K562 (cell line): Measurements from ENCODE around the gene ITGB6. TPM values are rescaled to one million over a fixed set of nuclear protein-coding genes. Genes with fewer than 3 reads are reported as not detected.
A peak's percentile ranks its signal among the peaks of the same experiment; 100 is the strongest.

Experiments used
- ATAC-seq: fragments of 200-7000 bp; cut with Tn5 transposase; 3 replicates; pipeline ENCODE4 v1.9.1; 2020; ENCODE audit warnings: moderate library complexity
- BruUV-seq: library from RNA; stranded (reverse); fragments of 400-500 nt; replicated peaks from 2 replicates; lab custom pipeline; 2021; lab: Mats Ljungman, UMichigan
- CTCF ChIA-PET: fragments of 300-600 bp; formaldehyde crosslinking; extraction: SDS; loops from one replicate; lab custom pipeline; 2021; ENCODE audit warnings: low intra/inter-chr PET ratio; lab: Yijun Ruan, JAX
- POLR2A ChIA-PET: fragments of 300-600, 350-650 bp; sonication (Branson Sonifier 250); formaldehyde crosslinking; extraction: SDS; loops from one replicate; lab custom pipeline; 2021; ENCODE audit warnings: antibody characterized with exemption, inconsistent platforms; lab: Yijun Ruan, JAX
- DNase-seq, 4 experiments: peaks; one replicate each; pipeline versions ENCODE4 v3.0.0 to v3.0.0-alpha.2; 2011 to 2018; ENCODE audit warnings: low spot score in 3 of 4, mixed read lengths in 3 of 4; ENCODE audit errors: extremely low read depth in 1 of 4
- FAIRE-seq: peaks from 2 replicates; lab custom pipeline; 2011; peaks lifted over from hg19 to GRCh38; lab: Jason Lieb, UNC
- H2AFZ ChIP-seq: 2 replicates; pipeline ENCODE4 v1.6.0; 2011; ENCODE audit warnings: low read depth, low read length, control low read depth, inconsistent platforms
- H3K27ac ChIP-seq: fragments of 200-600 bp; 3 replicates; pipeline ENCODE4 v1.8.0; 2011; ENCODE audit warnings: low read depth, mild to moderate bottlenecking, control low read depth, inconsistent platforms, low read length, moderate library complexity, mixed read lengths; ENCODE audit errors: extremely low read depth
- H3K27me3 ChIP-seq, 2 experiments: fragments of 300-600 bp in 1 of 2; 2 replicates in 1 of 2; 3 replicates in 1 of 2; pipeline versions ENCODE4 v1.6.0 to v1.8.0; 2011; ENCODE audit warnings: inconsistent platforms in 2 of 2, low read length in 2 of 2, mild to moderate bottlenecking in 1 of 2, mixed read lengths in 1 of 2, moderate library complexity in 1 of 2; ENCODE audit not compliant: control insufficient read depth in 2 of 2, insufficient read depth in 2 of 2
- H3K36me3 ChIP-seq: fragments of 300-600 bp; 3 replicates; pipeline ENCODE4 v1.8.0; 2011; ENCODE audit warnings: mild to moderate bottlenecking, low read length, inconsistent platforms; ENCODE audit not compliant: control insufficient read depth, insufficient read depth
- H3K4me1 ChIP-seq, 2 experiments: fragments of 200-600 bp in 1 of 2; replicated peaks in 1 of 2; 2 replicates in 1 of 2; 3 replicates in 1 of 2; pipeline versions ENCODE4 v1.5.1 to v1.8.0; 2011; ENCODE audit warnings: inconsistent platforms in 2 of 2, low read length in 2 of 2, mild to moderate bottlenecking in 1 of 2, mixed read lengths in 1 of 2, moderate library complexity in 1 of 2; ENCODE audit not compliant: control insufficient read depth in 2 of 2, insufficient read depth in 2 of 2
- H3K4me2 ChIP-seq: 2 replicates; pipeline ENCODE4 v1.6.1; 2011; ENCODE audit warnings: low read length, control low read depth, inconsistent platforms, mixed read lengths; ENCODE audit not compliant: insufficient read depth
- H3K4me3 ChIP-seq: fragments of 200-600 bp; sonication (generic), shearing (Covaris generic); 2 replicates; pipeline ENCODE4 v1.5.1; 2016; ENCODE audit warnings: control low read depth, inconsistent platforms
- H3K79me2 ChIP-seq: fragments of 200-600 bp; 3 replicates; pipeline ENCODE4 v1.8.0; 2011; ENCODE audit warnings: low read length, inconsistent platforms; ENCODE audit not compliant: control insufficient read depth, insufficient read depth
- H3K9ac ChIP-seq, 2 experiments: 2 replicates each; pipeline versions ENCODE4 v1.6.0 to v1.6.1; 2011; ENCODE audit warnings: low read depth in 2 of 2, low read length in 2 of 2, control low read depth in 1 of 2, inconsistent platforms in 1 of 2, mild to moderate bottlenecking in 1 of 2, mixed read lengths in 1 of 2; ENCODE audit not compliant: insufficient read depth in 1 of 2
- H3K9me1 ChIP-seq: one replicate; pipeline ENCODE4 v1.6.0; 2011; ENCODE audit warnings: inconsistent platforms, mild to moderate bottlenecking, low read length, moderate library complexity; ENCODE audit not compliant: control insufficient read depth, insufficient read depth
- H3K9me3 ChIP-seq: replicated peaks from 2 replicates; pipeline ENCODE4 v1.5.1; 2011; ENCODE audit warnings: low read depth, low read length, inconsistent platforms; ENCODE audit not compliant: control insufficient read depth, insufficient read depth
- H4K20me1 ChIP-seq: replicated peaks from 2 replicates; pipeline ENCODE4 v1.6.1; 2011; ENCODE audit warnings: low read length, inconsistent platforms, mixed read lengths; ENCODE audit not compliant: control insufficient read depth, insufficient read depth
- C11orf30 ChIP-seq: fragments of 450-650 bp; IDR thresholded peaks from 2 replicates; pipeline ENCODE4 v1.6.1; 2016; ENCODE audit warnings: low read depth, mild to moderate bottlenecking
- FOXA1 ChIP-seq: fragments of 450-650 bp; IDR thresholded peaks from 2 replicates; pipeline ENCODE4 v1.6.1; 2016; ENCODE audit warnings: mild to moderate bottlenecking, borderline replicate concordance
- MAFG ChIP-seq: fragments of 450-650 bp; conservative IDR thresholded peaks from 2 replicates; pipeline ENCODE4 v1.6.1; 2016; ENCODE audit warnings: missing genetic modification characterization, missing compliant biosample characterization
- NFE2 ChIP-seq: IDR thresholded peaks from 2 replicates; pipeline ENCODE4 v1.6.1; 2014; ENCODE audit warnings: antibody characterized with exemption, low read depth
- NFE2L1 ChIP-seq: fragments of 450-650 bp; IDR thresholded peaks from 2 replicates; pipeline ENCODE4 v1.6.1; 2016; ENCODE audit warnings: missing genetic modification characterization, low read depth, mild to moderate bottlenecking, missing compliant biosample characterization, moderate library complexity, borderline replicate concordance
- NR2C2 ChIP-seq, 2 experiments: fragments of 200-800 bp in 1 of 2; sonication (Bioruptor generic) in 1 of 2; sonication (generic) in 1 of 2; formaldehyde crosslinking in 1 of 2; IDR thresholded peaks; 2 replicates each; pipeline versions ENCODE4 v1.6.1 to v1.8.0; 2016 to 2022; ENCODE audit warnings: mild to moderate bottlenecking in 1 of 2, missing compliant biosample characterization in 1 of 2, missing genetic modification characterization in 1 of 2, missing genetic modification reagents in 1 of 2
- SMARCE1 ChIP-seq: fragments of 450-650 bp; IDR thresholded peaks from 2 replicates; pipeline ENCODE4 v1.7.1; 2016; ENCODE audit warnings: mild to moderate bottlenecking
- ZNF184 ChIP-seq: sonication (generic); formaldehyde crosslinking; IDR thresholded peaks from 2 replicates; pipeline ENCODE4 v1.5.0; 2020; ENCODE audit warnings: missing genetic modification reagents
- WGBS: fragments of 100-300 bp; shearing (Covaris generic); methylation state at CpG from one replicate; pipeline ENCODE4 v1.1.6; 2016; ENCODE audit warnings: low coverage, mixed read lengths; ENCODE audit not compliant: insufficient coverage; ENCODE audit errors: missing lambda C conversion rate; 5-methylcytosine and 5-hydroxymethylcytosine counted together
- in situ Hi-C: fragments of 300-500 bp; cut with MboI; formaldehyde crosslinking; loops from 4 replicates; pipeline ENCODE4 v1.15.0; 2018; ENCODE audit warnings: inconsistent platforms, mixed read lengths
- intact Hi-C: fragments of 100-400 bp; cut with micrococcal nuclease; formaldehyde crosslinking; loops from 2 replicates; pipeline ENCODE4 v1.14.2; 2022
- polyA plus RNA-seq, 8 experiments: library from polyadenylated mRNA; depleted of rRNA in 4 of 8; stranded (reverse) in 5 of 8; unstranded in 3 of 8; fragments of >200 nt; fragmentation: Nextera tagmentation in 2 of 8; fragmentation: Illumina TruSeq in 1 of 8; extraction: Ambion mirVana in 2 of 8; extraction: Trizol in 1 of 8; gene quantifications; 2 replicates each; pipeline versions ENCODE4 v1.2.1 to v1.2.3, GENCODE V29; 2011 to 2014; ENCODE audit warnings: inconsistent platforms in 1 of 8, missing spikeins in 1 of 8
- total RNA-seq, 7 experiments: library from RNA; depleted of rRNA in 6 of 7; stranded (reverse); fragments of >200 nt in 6 of 7; fragmentation: Illumina TruSeq in 2 of 7; extraction: Trizol in 2 of 7; gene quantifications; 2 replicates each; pipeline versions ENCODE4 v1.2.1 to v1.2.3, GENCODE V29; 2011 to 2021; ENCODE audit warnings: low replicate concordance in 1 of 7
- TF ChIP-seq, protein P1 (sequence below): fragments of 250-450 bp; sonication (Bioruptor Pico); IDR thresholded peaks from 2 replicates; pipeline ENCODE4 v1.5.0; 2021; ENCODE audit warnings: mild to moderate bottlenecking, moderate library complexity

ITGB6 gene
- total and polyA plus RNA-seq, 9 of the 15 experiments (the other 6 are each of a cell fraction or from before 2014, with no cell fraction given) = 0.18 TPM; not detected in 8

- 0% methylated on average over 2 of the region's 2 CpGs for WGBS
- ATAC-seq (no peak), FAIRE-seq (no peak), DNase-seq (no peak)
- Histone ChIP-seq H2AFZ (no peak overlapping the region), H3K4me2 (no peak overlapping the region), H3K4me3 (no peak overlapping the region), H3K9me1 (no peaks in the 10 kb centered on the region), H3K27ac (no peak overlapping the region), H4K20me1 (no peaks in the 10 kb centered on the region; the same call in 1 of the 2 replicates), H3K36me3 (no peaks in the 10 kb centered on the region), H3K9me3 (no peaks in the 10 kb centered on the region), H3K9ac (no peak overlapping the region), H3K79me2 (no peaks in the 10 kb centered on the region), H3K27me3 (no peaks in the 10 kb centered on the region), H3K4me1 (no peaks in the 10 kb centered on the region)
- BruUV-seq = no TSS peak
- TF ChIP-seq ZNF184 (CRISPR knock-in tag) (no peak), NFE2 (peak; percentile 74), FOXA1 (no peak), NFE2L1 (tag) (peak; percentile 35; the same call in 1 of the 2 replicates), C11orf30 (0 out of 2 replicates have a peak, but pooled peaks have one; percentile 12), NR2C2 (CRISPR knock-in tag; IDR thresholded peaks at IDR 0.05) (no peak), NR2C2 (tag; IDR thresholded peaks at IDR 0.05) (no peak), SMARCE1 (no peak), MAFG (tag) (peak; percentile 54)
- TF ChIP-seq, protein P1, sequence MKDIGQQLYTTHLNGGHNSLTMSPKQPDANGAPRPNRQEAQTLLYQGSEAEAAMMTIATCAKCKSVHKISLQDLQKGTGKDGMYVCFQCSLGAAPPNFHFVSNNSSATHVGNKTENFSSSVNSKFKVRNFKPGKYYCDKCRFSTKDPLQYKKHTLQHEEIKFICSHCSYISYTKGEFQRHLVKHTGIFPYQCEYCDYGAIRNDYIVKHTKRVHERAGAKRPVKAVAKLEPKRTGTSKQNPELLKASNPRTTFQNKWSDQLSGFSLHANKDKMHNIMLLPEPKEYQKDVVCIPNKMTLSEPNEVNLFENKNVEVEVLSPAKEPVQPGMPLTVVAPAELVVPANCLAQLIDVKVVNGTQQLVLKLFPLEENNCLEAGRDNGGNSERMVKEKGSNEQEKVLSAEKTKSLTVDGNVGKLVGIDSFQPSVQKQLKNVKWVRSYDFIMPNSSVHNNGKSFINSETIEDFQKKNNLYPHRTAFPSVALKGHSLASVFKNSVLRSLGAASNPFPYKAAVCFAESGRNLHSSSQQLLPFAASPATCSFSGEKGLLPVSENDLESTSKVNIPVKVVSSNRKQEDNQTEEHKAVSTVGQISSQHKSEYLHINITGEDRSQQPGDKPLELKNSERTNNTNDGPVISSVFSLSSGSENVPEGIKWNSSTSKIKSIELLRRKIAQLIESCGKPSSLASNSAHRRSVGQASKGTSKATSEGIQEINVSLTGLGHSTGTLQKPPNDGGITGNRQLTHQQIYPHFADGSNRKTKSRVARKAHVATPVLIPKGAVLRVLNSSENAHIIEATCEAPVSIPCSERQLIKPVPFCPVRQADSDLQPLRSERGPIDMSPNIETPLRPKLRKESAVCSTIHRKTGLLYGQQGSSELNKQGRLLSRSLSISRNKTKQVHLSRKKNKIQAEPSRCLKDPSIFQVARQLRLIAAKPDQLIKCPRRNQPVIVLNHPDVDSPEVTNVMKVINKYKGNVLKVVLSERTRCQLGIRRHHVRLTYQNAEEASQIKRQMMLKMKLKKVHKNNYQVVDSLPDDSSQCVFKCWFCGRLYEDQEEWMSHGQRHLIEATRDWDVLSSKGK (CRISPR knock-in tag) = no peak
- in situ Hi-C loops = no loop called here
- intact Hi-C loops = no loop called here
- POLR2A ChIA-PET = no interaction called here
- CTCF ChIA-PET = no interaction called here
Observed at GRCh38 chr2:160246356-160246755, 46.3 kb upstream of the ITGB6 start.
